NB4 (cell line): Measurements from ENCODE around the gene ERBB4.

Source experiments
- DNase-seq: peaks from one replicate; pipeline ENCODE4 v3.0.0; 2010; ENCODE audit warnings: low read depth
- H3K4me3 ChIP-seq: one replicate; pipeline ENCODE4 v1.5.1; 2011; ENCODE audit warnings: mild to moderate bottlenecking, low read depth, low read length, moderate library complexity
- MYC ChIP-seq: IDR thresholded peaks from 2 replicates; pipeline ENCODE4 v1.6.1; 2011; ENCODE audit warnings: low read depth, low read length
- POLR2A ChIP-seq: IDR thresholded peaks from 2 replicates; pipeline ENCODE4 v1.6.1; 2011; ENCODE audit warnings: mild to moderate bottlenecking; ENCODE audit not compliant: insufficient read length; ENCODE audit errors: extremely low read depth
- TF ChIP-seq, protein P1 (sequence below): IDR thresholded peaks from 2 replicates; pipeline ENCODE4 v1.6.1; 2011; ENCODE audit warnings: low read depth, low read length
- TF ChIP-seq, protein P2 (sequence below): IDR thresholded peaks from one replicate; pipeline ENCODE4 v1.5.1; 2012; ENCODE audit warnings: low read depth, low read length

ERBB4 gene

GRCh38 chr2:212348501-212348900 lies 190.1 kb downstream of the ERBB4 start:
- no peak for DNase-seq
- TF ChIP-seq, protein P1, sequence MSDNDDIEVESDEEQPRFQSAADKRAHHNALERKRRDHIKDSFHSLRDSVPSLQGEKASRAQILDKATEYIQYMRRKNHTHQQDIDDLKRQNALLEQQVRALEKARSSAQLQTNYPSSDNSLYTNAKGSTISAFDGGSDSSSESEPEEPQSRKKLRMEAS = no peak
- TF ChIP-seq MYC (no peak), POLR2A (no peak)
- TF ChIP-seq, protein P2, sequence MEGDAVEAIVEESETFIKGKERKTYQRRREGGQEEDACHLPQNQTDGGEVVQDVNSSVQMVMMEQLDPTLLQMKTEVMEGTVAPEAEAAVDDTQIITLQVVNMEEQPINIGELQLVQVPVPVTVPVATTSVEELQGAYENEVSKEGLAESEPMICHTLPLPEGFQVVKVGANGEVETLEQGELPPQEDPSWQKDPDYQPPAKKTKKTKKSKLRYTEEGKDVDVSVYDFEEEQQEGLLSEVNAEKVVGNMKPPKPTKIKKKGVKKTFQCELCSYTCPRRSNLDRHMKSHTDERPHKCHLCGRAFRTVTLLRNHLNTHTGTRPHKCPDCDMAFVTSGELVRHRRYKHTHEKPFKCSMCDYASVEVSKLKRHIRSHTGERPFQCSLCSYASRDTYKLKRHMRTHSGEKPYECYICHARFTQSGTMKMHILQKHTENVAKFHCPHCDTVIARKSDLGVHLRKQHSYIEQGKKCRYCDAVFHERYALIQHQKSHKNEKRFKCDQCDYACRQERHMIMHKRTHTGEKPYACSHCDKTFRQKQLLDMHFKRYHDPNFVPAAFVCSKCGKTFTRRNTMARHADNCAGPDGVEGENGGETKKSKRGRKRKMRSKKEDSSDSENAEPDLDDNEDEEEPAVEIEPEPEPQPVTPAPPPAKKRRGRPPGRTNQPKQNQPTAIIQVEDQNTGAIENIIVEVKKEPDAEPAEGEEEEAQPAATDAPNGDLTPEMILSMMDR = no peak
- no peak overlapping the region for H3K4me3 ChIP-seq

DNA sequence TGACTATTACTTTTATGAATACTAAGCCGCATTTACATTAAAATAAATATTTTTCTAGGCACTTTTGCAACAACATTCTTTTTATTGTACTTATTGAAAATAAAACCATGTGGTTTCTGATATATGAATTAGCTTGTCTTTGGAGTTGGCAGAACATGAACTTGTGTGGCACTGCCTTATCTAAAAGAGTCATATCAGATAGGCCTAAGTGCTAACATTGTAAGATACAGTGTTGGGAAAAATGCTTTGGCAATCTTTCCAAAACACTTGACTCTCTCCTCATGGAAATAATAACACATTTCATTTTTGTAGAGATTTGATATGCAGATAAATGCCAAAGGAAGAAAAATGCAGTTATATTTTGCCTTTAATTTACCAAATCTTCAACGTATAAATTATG lies 191.7 kb downstream of the ERBB4 start:
- no peak overlapping the region for H3K4me3 ChIP-seq
- DNase-seq = no peak
- TF ChIP-seq POLR2A (no peak), MYC (no peak)
- TF ChIP-seq, protein P2 = no peak
- TF ChIP-seq, protein P1 = no peak

DNA sequence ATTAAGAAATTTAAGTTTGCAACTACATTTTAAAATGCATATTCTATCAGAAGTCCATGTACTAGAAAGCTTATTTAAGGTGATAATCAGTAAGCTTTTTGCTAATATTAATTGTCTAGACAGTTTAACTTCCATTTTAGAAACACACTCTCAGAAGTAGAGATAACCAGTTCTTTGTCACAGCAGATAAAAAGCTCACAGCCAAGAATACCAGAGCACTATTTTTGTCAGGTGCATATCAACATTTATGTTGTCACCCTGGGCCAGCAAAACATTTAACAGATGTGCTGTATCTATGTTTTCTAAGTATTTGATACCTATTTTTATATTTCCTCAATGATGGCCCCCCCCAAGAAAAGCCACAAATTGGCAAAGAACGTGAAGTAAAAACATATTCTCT lies 192.6 kb downstream of the ERBB4 start:
- no peak overlapping the region for H3K4me3 ChIP-seq
- DNase-seq = no peak
- TF ChIP-seq, protein P1 = no peak
- TF ChIP-seq MYC (no peak), POLR2A (no peak)
- TF ChIP-seq, protein P2 = no peak

DNA sequence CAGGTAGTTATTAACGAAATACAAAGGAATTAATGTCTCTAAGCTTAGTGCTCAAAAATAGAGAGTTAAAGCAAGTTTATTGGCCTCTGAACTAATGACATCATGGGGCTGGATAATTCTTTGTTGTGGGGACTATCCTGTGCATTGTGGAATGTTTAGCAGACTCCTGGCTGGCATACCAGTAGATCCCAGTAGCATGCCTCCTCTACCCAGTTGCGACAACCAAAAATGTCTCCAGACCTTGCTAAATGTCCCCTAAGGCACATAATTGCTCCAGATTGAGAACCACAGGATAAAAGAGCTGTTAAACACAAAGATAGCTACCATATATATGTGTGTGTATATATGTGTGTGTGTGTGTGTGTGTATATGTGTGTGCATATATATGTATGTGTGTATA lies 194.5 kb downstream of the ERBB4 start:
- TF ChIP-seq, protein P1 = no peak
- no peak for TF ChIP-seq MYC
- TF ChIP-seq POLR2A = no peak
- TF ChIP-seq, protein P2 = no peak
- H3K4me3 ChIP-seq = no peak overlapping the region
- no peak for DNase-seq

DNA sequence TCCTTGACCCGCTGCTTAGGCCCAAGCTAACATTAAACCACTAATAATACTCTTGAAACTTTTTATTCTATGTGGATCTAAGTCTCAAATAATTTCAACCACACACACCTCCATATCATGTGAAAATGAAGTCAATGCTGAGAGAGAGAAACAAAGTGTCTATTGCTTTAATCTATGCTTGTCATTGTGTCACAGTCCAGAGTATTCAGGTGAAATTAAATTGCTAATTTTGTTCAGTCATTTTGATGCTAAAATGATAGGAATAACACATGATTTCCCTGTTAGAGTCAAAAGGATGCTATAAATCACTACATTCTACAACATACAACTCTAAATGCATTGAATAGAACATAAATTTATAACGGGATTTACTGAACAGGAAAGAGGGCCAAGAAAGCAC lies 195.4 kb downstream of the ERBB4 start:
- H3K4me3 ChIP-seq = no peak overlapping the region
- no peak for DNase-seq
- TF ChIP-seq POLR2A = no peak
- TF ChIP-seq, protein P1 = no peak
- TF ChIP-seq MYC = no peak
- TF ChIP-seq, protein P2 = no peak
